HepG2 (cell line): ENCODE results near the gene OPN1SW. TPM values are rescaled to one million over a fixed set of nuclear protein-coding genes. Genes with fewer than 3 reads are reported as not detected.

Experiments used
- ARHGAP35 ChIP-seq: sonication (generic); formaldehyde crosslinking; IDR thresholded peaks from 2 replicates; pipeline ENCODE4 v1.9.0; 2022; ENCODE audit warnings: mild to moderate bottlenecking, inconsistent platforms, moderate library complexity, missing genetic modification reagents, borderline replicate concordance
- CENPT ChIP-seq: sonication (generic); formaldehyde crosslinking; IDR thresholded peaks from 2 replicates; pipeline ENCODE4 v1.8.0; 2022; ENCODE audit warnings: low read depth, mild to moderate bottlenecking, moderate library complexity, missing genetic modification reagents
- ESRRA ChIP-seq: sonication (generic); formaldehyde crosslinking; IDR thresholded peaks from 2 replicates; pipeline ENCODE4 v1.5.1; 2020; ENCODE audit warnings: mild to moderate bottlenecking, low read depth, missing genetic modification reagents
- HMG20A ChIP-seq: IDR thresholded peaks from 2 replicates; pipeline ENCODE4 v1.6.1; 2016; ENCODE audit warnings: borderline replicate concordance
- HNRNPK ChIP-seq: fragments of 200-400 bp; formaldehyde crosslinking; IDR thresholded peaks from 2 replicates; pipeline ENCODE4 v1.6.1; 2018; ENCODE audit warnings: low read length, low read depth, moderate library complexity, mild to moderate bottlenecking; ENCODE audit not compliant: poor library complexity, severe bottlenecking
- HNRNPL ChIP-seq: fragments of 200-400 bp; formaldehyde crosslinking; IDR thresholded peaks from 2 replicates; pipeline ENCODE4 v1.6.1; 2017; ENCODE audit warnings: mild to moderate bottlenecking, low read depth, low read length
- KDM5A ChIP-seq: fragments of 200-600 bp; sonication (generic); IDR thresholded peaks from 2 replicates; pipeline ENCODE4 v1.7.0; 2018; ENCODE audit warnings: antibody characterized with exemption, mild to moderate bottlenecking, low read length, borderline replicate concordance
- NFIC ChIP-seq: IDR thresholded peaks from 2 replicates; pipeline ENCODE4 v1.6.1; 2012; ENCODE audit warnings: mild to moderate bottlenecking, low read length, inconsistent platforms
- NR2F2 ChIP-seq: IDR thresholded peaks from 2 replicates; pipeline ENCODE4 v1.6.1; 2012; ENCODE audit warnings: low read depth, inconsistent platforms, borderline replicate concordance
- NRL ChIP-seq: sonication (generic); formaldehyde crosslinking; IDR thresholded peaks from 2 replicates; pipeline ENCODE4 v1.5.0; 2020; ENCODE audit warnings: missing genetic modification reagents, mild to moderate bottlenecking, moderate library complexity, borderline replicate concordance
- PCBP1 ChIP-seq: fragments of 200-400 bp; formaldehyde crosslinking; IDR thresholded peaks from 2 replicates; pipeline ENCODE4 v1.6.1; 2017; ENCODE audit warnings: mild to moderate bottlenecking, low read depth, low read length, borderline replicate concordance
- PHF5A ChIP-seq: IDR thresholded peaks from one replicate; pipeline ENCODE4 v1.6.1; 2018; ENCODE audit warnings: low read depth, missing genetic modification reagents; ENCODE audit not compliant: unreplicated experiment
- RFXANK ChIP-seq: IDR thresholded peaks from 2 replicates; pipeline ENCODE4 v1.6.1; 2016
- RFXAP ChIP-seq: sonication (generic); formaldehyde crosslinking; IDR thresholded peaks from 2 replicates; pipeline ENCODE4 v1.4.0; 2020; ENCODE audit warnings: missing genetic modification reagents, borderline replicate concordance
- SMARCE1 ChIP-seq: fragments of 450-650 bp; IDR thresholded peaks from 2 replicates; pipeline ENCODE4 v1.6.1; 2017; ENCODE audit warnings: borderline replicate concordance
- SOX6 ChIP-seq, 2 experiments: fragments of 450-650 bp in 1 of 2; sonication (generic) in 1 of 2; formaldehyde crosslinking in 1 of 2; IDR thresholded peaks; 2 replicates each; pipeline versions ENCODE4 v1.4.0 to v1.6.1; 2017 to 2020; ENCODE audit warnings: antibody characterized with exemption in 1 of 2, mild to moderate bottlenecking in 1 of 2, missing genetic modification reagents in 1 of 2
- SRSF4 ChIP-seq: fragments of 200-400 bp; formaldehyde crosslinking; IDR thresholded peaks from one replicate; pipeline ENCODE4 v1.6.1; 2018; ENCODE audit warnings: mild to moderate bottlenecking, low read depth, low read length, moderate library complexity; ENCODE audit not compliant: poor library complexity, severe bottlenecking
- ZNF17 ChIP-seq: sonication (generic); formaldehyde crosslinking; IDR thresholded peaks from 2 replicates; pipeline ENCODE4 v1.5.0; 2020; ENCODE audit warnings: mild to moderate bottlenecking, missing genetic modification reagents
- ZSCAN31 ChIP-seq: sonication (generic); formaldehyde crosslinking; IDR thresholded peaks from 2 replicates; pipeline ENCODE4 v1.5.0; 2020; ENCODE audit warnings: low read depth, mild to moderate bottlenecking, missing genetic modification reagents
- polyA plus RNA-seq, 8 experiments: library from polyadenylated mRNA; depleted of rRNA in 3 of 8; stranded (reverse) in 7 of 8; unstranded in 1 of 8; fragments of >200 nt; fragmentation: Illumina TruSeq in 4 of 8; extraction: Trizol in 4 of 8; gene quantifications; 2 replicates each; pipeline versions ENCODE4 v1.2.1 to v1.2.3, GENCODE V29; 2011 to 2016; ENCODE audit warnings: low read depth in 4 of 8, missing spikeins in 1 of 8, mixed read lengths in 1 of 8; ENCODE audit not compliant: insufficient read depth in 1 of 8
- total RNA-seq, 5 experiments: library from RNA; depleted of rRNA; stranded (reverse); fragments of >200 nt; fragmentation: Illumina TruSeq; extraction: Trizol; gene quantifications; 2 replicates each; pipeline ENCODE4 v1.2.3, GENCODE V29; 2016; ENCODE audit warnings: low read depth in 1 of 5
- TF ChIP-seq, protein P1 (sequence below): sonication (generic); formaldehyde crosslinking; IDR thresholded peaks from 2 replicates; pipeline ENCODE4 v1.4.0; 2020; ENCODE audit warnings: mild to moderate bottlenecking, missing genetic modification reagents
- TF ChIP-seq, protein P2 (sequence below): sonication (generic); formaldehyde crosslinking; IDR thresholded peaks from 2 replicates; pipeline ENCODE4 v1.8.0; 2022; ENCODE audit warnings: missing genetic modification reagents, mild to moderate bottlenecking, inconsistent platforms, borderline replicate concordance
- TF ChIP-seq, protein P3 (sequence below): sonication (generic); formaldehyde crosslinking; IDR thresholded peaks from 2 replicates; pipeline ENCODE4 v1.5.0; 2020; ENCODE audit warnings: missing genetic modification reagents
- TF ChIP-seq, protein P4 (sequence below): sonication (generic); formaldehyde crosslinking; IDR thresholded peaks from 2 replicates; pipeline ENCODE4 v1.4.0; 2020; ENCODE audit warnings: missing genetic modification reagents

Gene OPN1SW
- total and polyA plus RNA-seq, 2 of the 13 experiments (the other 11 are each of a cell fraction or from before 2014, with no cell fraction given) = not detected

DNA sequence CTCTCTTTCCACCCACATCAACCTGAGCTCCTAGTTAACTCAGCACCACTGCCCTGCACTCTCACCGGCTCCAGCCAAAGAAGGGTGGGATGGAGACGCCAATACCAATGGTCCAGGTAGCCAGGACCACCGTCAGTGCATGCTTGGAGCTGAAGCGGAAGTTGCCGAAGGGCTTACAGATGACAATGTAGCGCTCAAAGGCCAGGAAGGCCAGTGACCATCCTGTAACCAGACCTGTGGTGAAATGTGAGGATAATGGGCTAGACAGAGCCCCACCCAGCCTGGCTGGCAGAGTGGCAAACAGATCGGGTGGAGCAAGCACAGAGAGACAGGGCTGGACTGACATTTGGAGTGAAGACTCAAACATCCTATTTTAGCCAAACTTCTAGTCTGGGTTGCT is 673 bp downstream of the OPN1SW start (continued):
- TF ChIP-seq, protein P1, sequence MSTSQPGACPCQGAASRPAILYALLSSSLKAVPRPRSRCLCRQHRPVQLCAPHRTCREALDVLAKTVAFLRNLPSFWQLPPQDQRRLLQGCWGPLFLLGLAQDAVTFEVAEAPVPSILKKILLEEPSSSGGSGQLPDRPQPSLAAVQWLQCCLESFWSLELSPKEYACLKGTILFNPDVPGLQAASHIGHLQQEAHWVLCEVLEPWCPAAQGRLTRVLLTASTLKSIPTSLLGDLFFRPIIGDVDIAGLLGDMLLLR = no peak
- TF ChIP-seq HNRNPL = 0 out of 2 replicates have a peak, but pooled peaks have one; percentile 15
- no peak for TF ChIP-seq ARHGAP35 (CRISPR knock-in tag)
- TF ChIP-seq PCBP1 = no peak
- TF ChIP-seq SMARCE1 = no peak
- no peak for TF ChIP-seq KDM5A
- TF ChIP-seq SRSF4 = no peak
- no peak for TF ChIP-seq ZNF17 (CRISPR knock-in tag)
- no peak for TF ChIP-seq NR2F2
- TF ChIP-seq HNRNPK = no peak
- TF ChIP-seq RFXAP (CRISPR knock-in tag) = no peak
- TF ChIP-seq, protein P2, sequence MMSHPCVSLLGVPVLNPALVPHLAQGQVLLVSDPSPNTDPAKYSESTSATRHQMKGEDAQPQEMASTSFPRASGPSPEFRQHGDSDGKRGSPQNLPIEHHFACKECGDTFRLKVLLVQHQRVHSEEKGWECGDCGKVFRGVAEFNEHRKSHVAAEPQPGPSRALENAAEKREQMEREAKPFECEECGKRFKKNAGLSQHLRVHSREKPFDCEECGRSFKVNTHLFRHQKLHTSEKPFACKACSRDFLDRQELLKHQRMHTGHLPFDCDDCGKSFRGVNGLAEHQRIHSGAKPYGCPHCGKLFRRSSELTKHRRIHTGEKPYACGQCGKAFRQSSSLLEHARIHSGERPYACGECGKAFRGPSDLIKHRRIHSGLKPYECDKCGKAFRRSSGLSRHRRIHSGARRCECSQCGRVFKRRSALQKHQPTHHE = no peak
- TF ChIP-seq, protein P3, sequence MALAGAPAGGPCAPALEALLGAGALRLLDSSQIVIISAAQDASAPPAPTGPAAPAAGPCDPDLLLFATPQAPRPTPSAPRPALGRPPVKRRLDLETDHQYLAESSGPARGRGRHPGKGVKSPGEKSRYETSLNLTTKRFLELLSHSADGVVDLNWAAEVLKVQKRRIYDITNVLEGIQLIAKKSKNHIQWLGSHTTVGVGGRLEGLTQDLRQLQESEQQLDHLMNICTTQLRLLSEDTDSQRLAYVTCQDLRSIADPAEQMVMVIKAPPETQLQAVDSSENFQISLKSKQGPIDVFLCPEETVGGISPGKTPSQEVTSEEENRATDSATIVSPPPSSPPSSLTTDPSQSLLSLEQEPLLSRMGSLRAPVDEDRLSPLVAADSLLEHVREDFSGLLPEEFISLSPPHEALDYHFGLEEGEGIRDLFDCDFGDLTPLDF (CRISPR knock-in tag) = no peak
- no peak for TF ChIP-seq NRL (CRISPR knock-in tag)
- no peak for TF ChIP-seq ZSCAN31
- TF ChIP-seq SOX6 (IDR thresholded peaks at IDR 0.05) = no peak
- no peak for TF ChIP-seq SOX6 (CRISPR knock-in tag; IDR thresholded peaks at IDR 0.05)
- no peak for TF ChIP-seq NFIC
- TF ChIP-seq ESRRA = no peak
- no peak for TF ChIP-seq PHF5A (CRISPR knock-in tag)
- TF ChIP-seq, protein P4, sequence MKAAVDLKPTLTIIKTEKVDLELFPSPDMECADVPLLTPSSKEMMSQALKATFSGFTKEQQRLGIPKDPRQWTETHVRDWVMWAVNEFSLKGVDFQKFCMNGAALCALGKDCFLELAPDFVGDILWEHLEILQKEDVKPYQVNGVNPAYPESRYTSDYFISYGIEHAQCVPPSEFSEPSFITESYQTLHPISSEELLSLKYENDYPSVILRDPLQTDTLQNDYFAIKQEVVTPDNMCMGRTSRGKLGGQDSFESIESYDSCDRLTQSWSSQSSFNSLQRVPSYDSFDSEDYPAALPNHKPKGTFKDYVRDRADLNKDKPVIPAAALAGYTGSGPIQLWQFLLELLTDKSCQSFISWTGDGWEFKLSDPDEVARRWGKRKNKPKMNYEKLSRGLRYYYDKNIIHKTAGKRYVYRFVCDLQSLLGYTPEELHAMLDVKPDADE (CRISPR knock-in tag) = no peak
- TF ChIP-seq HMG20A (CRISPR knock-in tag) = no peak
- no peak for TF ChIP-seq RFXANK (CRISPR knock-in tag)
- no peak for TF ChIP-seq CENPT (CRISPR knock-in tag)
